Fibroblast of villous mesenchyme (primary cell): ENCODE data around the gene DCST1. TPM values are rescaled to one million over a fixed set of nuclear protein-coding genes. Genes with fewer than 3 reads are reported as not detected.

Experiments used
- DNase-seq: peaks from one replicate; pipeline ENCODE4 v3.0.0-alpha.2; 2010; ENCODE audit warnings: low read depth
- H3K4me3 ChIP-seq: 2 replicates; pipeline ENCODE4 v1.5.1; 2011; ENCODE audit warnings: low read depth, mild to moderate bottlenecking, low read length
- total RNA-seq: library from RNA; depleted of rRNA; stranded (reverse); fragments of >200 nt; gene quantifications from 2 replicates; pipeline ENCODE4 v1.2.3, GENCODE V29; 2012
- TF ChIP-seq, protein P1 (sequence below): IDR thresholded peaks from 2 replicates; pipeline ENCODE4 v1.5.1; 2012; ENCODE audit warnings: low read depth, mild to moderate bottlenecking, low read length; ENCODE audit not compliant: insufficient read depth

DCST1 gene
- total RNA-seq, 1 donor: not detected

DNA sequence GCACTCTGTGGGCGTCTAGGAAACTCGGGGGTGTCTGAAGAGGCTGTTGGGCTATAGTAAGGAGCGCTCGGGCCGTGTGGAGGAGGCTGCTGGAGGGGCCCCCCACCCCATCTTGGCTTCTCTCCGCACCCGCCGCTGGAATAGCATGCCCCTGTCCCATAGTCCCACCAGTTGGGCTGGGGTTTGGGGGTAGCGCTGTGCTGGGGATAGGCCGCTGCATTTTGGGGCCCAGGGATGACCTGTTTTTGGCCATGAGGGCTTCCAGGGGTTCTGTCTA lies 45.5 kb downstream of the DCST1 start:
- H3K4me3 ChIP-seq: peak overlapping the region; percentile 51
- DNase-seq: no peak

DNA sequence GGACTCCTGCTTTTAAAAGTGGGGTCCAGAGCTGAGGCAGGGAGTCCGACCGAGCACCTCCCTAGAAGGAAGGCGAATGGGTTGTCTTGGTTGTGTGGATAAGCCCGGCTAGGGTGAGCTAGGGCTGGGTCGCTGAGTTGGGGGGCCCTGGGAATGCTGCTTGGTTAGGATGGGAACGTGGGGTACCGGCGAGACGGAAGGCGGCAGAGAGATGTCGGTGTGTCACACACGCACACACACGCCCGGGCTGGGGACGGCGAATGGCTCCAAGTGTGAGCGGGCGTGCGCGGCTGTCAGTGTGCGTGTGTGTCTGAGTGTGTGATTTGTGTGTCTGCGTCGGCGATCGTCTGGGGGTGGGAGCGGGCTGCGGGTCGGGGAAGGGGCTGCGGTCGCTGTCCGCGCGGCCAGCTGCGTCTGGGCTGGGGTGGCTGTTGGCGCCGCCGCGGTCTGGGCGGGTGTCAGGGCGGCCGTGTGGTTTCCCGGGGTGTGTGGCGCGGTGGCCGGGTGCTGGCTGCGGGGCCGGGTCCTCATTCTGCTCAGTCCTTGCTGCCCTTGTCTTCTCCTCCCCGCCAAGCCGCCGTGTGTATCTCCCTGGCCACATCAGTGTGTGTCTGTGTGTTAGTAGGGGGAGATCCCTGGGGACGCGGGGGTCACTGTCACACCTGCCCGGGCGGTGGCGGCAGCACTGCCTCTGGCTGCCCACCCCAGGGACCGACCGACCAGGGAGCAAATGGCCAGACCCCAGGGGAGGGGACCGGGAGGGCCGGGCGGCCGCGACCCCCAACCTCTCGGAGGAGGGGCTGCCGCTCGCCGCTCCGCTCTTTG lies 46.1 kb downstream of the DCST1 start:
- no peak for DNase-seq

More for the DNA sequence above, 45.5 kb downstream of the DCST1 start:
- TF ChIP-seq, protein P1, sequence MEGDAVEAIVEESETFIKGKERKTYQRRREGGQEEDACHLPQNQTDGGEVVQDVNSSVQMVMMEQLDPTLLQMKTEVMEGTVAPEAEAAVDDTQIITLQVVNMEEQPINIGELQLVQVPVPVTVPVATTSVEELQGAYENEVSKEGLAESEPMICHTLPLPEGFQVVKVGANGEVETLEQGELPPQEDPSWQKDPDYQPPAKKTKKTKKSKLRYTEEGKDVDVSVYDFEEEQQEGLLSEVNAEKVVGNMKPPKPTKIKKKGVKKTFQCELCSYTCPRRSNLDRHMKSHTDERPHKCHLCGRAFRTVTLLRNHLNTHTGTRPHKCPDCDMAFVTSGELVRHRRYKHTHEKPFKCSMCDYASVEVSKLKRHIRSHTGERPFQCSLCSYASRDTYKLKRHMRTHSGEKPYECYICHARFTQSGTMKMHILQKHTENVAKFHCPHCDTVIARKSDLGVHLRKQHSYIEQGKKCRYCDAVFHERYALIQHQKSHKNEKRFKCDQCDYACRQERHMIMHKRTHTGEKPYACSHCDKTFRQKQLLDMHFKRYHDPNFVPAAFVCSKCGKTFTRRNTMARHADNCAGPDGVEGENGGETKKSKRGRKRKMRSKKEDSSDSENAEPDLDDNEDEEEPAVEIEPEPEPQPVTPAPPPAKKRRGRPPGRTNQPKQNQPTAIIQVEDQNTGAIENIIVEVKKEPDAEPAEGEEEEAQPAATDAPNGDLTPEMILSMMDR: no peak

DNA sequence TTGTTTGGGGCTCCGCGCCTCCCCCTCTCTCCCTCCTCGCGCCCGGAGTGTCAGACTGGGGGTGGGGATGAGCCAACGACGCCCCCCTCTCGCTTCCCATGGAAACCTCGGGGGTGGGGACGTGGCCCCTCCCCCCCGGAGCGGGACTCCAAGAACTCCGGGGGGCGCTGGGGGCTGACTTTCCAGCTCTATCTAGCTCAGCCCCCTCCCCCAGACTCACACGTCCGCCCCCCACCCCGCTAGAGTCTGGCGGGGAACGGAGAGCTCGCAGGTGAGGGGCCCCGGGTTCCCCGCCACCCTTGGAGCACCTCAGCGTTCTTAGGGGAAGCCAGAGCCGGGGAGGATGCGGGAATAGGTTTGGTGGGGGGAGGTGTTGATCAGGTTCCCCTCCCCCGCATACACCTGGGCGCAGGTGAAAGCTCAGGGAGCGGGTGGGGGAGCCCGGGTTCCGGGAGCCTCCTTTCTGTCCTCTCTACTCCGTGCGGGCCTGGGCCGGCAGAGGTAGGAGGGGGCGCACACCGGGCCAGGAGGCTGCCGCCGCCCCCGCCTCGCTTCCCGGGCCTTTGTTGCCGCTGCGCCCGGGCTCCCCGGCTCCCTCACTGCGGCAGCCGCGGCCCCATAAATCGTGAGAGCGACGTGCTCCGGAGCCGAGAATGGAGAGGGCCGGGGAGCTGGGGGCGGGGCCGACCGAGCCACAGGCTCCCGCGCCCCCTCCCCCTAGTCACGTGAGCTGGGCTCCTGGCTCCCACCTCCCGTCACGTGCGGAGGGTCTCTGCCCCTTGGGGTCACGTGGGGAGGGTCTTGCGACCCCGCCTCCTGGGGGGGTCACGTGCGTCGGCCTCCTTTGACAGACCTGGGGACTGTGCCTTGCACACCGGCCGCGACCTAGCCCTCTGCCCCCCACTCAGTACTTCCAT lies 46.9 kb downstream of the DCST1 start:
- TF ChIP-seq, protein P1: no peak
- no peak for DNase-seq
- H3K4me3 ChIP-seq: no peak overlapping the region

More for the DNA sequence above, 46.1 kb downstream of the DCST1 start:
- TF ChIP-seq, protein P1: no peak
- H3K4me3 ChIP-seq: no peak overlapping the region

DNA sequence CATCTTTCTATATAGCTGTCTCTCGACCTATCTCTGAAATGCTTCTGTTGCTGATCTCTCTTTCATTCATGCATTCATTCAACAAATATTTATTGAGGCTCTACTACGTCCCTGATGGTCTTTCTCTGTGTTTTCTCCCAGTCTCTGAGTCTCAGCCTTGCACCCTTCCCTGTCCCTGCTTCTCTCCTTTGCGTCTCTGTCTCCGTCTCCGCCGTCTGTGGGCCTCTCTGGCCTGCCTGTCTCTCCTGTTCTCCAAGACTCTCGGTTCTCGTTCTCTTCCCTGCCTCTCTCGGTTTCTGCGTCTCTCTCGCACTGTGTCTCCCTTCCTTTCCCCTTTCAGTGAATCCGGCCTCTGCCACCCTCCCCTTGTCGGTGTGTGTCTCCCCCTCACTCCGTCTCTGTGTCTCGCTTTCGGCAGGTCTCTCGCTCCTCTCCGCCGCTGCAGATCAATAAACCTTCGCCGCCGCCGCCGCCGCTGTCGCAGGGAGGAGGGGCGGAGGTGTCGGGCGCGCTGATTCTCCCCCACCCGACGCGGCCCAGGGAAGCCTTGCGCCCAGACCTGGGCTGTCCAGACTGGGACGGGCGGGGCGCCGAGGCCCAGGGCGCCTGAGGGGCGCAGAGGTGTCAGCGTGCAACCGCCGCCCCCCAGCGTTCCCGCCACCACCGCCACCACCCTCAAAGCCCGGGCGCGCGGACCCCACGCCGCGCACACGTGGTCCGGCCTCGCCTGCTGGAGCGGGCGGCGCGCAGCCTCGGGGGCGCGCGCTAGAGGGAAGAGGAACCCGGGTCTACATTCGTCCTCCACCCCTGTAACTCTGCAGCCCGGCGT lies 48.1 kb downstream of the DCST1 start:
- TF ChIP-seq, protein P1: no peak
- DNase-seq: no peak
- H3K4me3 ChIP-seq: no peak overlapping the region

DNA sequence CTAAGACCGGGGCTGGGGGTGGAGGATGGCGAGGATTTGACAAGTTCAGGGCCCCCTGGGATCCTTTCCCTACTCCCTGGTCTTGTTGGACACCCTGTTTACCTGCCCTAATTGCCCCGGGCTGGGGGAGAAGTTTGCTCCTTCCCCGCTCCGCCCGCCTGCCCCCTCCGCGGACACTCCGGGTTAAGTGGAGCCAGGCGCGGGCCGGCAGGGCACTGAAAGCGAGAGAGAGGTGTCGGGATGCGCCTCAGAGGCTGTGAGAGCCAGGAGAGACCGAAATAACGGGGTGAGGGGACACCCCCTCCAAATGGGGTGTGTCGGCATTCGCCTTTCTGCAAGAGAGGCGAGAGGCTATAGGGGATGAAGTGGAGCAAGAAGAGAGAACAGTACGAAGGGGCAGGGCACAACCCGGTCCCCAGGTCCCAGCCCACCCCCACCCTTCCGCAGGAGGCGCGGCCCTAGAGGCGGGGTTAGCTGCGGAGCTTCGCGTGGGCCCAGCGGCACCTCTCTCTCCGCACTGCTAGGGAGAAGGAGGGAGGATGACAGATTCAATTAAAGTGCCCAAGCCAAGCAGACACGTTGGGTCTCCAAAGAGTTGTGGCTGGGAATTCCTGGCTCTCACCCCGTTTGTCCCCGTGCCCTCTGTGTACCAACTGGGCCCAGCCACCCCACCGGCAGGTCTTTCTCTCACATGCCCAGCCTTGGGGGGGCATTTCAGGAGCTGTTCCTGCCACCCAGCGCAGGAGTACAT lies 48.9 kb downstream of the DCST1 start:
- DNase-seq: no peak
- TF ChIP-seq, protein P1: no peak
- no peak overlapping the region for H3K4me3 ChIP-seq

DNA sequence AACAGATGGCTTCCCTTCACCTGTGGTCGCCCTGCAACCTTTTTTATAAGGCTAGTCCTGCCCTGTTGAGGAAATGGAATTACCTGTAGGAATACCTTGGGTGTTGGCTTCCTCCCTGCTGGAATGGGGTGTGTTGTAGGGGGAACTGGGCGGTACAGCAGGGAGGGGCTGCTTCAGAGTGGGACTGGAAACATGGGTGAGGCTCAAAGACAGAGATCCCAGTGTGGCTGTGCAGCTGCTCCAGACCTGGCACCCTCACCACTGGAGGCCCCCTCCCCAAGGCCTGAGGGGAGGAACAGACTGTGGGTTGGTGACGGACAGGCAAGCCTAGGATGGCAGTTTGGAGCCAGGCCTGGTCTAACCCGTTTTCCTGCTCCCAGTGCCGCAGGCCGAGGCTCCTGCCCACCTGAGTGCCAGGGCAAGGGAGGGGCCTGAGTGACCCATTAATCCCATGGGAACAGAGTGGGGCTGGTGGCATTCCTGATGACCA lies 49.5 kb downstream of the DCST1 start:
- no peak overlapping the region for H3K4me3 ChIP-seq
- DNase-seq: no peak
- TF ChIP-seq, protein P1: no peak
